Right atrium auricular region (tissue), 2 donors: Measurements from ENCODE around the gene ERMP1. TPM values are rescaled to one million over a fixed set of nuclear protein-coding genes. Genes with fewer than 3 reads are reported as not detected.
A peak's percentile ranks its signal among the peaks of the same experiment; 100 is the strongest.

Experiments used
- DNase-seq: peaks from one replicate; pipeline ENCODE4 v3.0.0-alpha.2; 2019; ENCODE audit warnings: low spot score
- H3K27ac ChIP-seq, 2 donors: fragments of 200-600 bp; sonication (generic); 1 replicate in 1 of 2; 2 replicates in 1 of 2; pipeline ENCODE4 v1.5.1; 2016 to 2019
- H3K27me3 ChIP-seq, 2 donors: fragments of 200-600 bp; sonication (generic); one replicate each; pipeline versions ENCODE4 v1.5.1 to v1.6.0; 2017 to 2019
- H3K36me3 ChIP-seq: fragments of 200-600 bp; sonication (generic); one replicate; pipeline ENCODE4 v1.5.1; 2016
- H3K4me1 ChIP-seq, 2 donors: fragments of 200-600 bp; sonication (generic); one replicate each; pipeline versions ENCODE4 v1.5.1 to v1.6.0; 2017 to 2019
- H3K4me3 ChIP-seq, 2 donors: fragments of 200-600 bp; sonication (generic); 1 replicate in 1 of 2; 2 replicates in 1 of 2; pipeline ENCODE4 v1.5.1; 2017 to 2019; ENCODE audit warnings: mild to moderate bottlenecking in 1 of 2, moderate library complexity in 1 of 2
- H3K9me3 ChIP-seq, 2 donors: fragments of 200-600 bp; sonication (generic); one replicate each; pipeline ENCODE4 v1.5.1; 2019
- total RNA-seq, 2 donors: library from RNA; depleted of rRNA; stranded (reverse); fragments of >200 nt; gene quantifications; one replicate each; pipeline ENCODE4 v1.1.0, GENCODE V29; 2016
- TF ChIP-seq, protein P1 (sequence below), 2 donors: fragments of 200-600 bp; sonication (generic); IDR thresholded peaks; one replicate each; pipeline ENCODE4 v1.5.1; 2019; ENCODE audit warnings: antibody characterized with exemption in 2 of 2

Gene ERMP1
- total RNA-seq, 2 donors from 2014 or later = 10.8 to 27.8 TPM

GRCh38 chr9:5839572-5839902 is 6.6 kb upstream of the ERMP1 start:
- Histone ChIP-seq H3K9me3 (no peaks in the 10 kb centered on the region), H3K4me3 (no peak overlapping the region), H3K36me3 (no peaks in the 10 kb centered on the region), H3K27me3 (no peaks in the 10 kb centered on the region), H3K4me1 (no peaks in the 10 kb centered on the region), H3K27ac (no peak overlapping the region)
- no peak for DNase-seq
- TF ChIP-seq, protein P1, sequence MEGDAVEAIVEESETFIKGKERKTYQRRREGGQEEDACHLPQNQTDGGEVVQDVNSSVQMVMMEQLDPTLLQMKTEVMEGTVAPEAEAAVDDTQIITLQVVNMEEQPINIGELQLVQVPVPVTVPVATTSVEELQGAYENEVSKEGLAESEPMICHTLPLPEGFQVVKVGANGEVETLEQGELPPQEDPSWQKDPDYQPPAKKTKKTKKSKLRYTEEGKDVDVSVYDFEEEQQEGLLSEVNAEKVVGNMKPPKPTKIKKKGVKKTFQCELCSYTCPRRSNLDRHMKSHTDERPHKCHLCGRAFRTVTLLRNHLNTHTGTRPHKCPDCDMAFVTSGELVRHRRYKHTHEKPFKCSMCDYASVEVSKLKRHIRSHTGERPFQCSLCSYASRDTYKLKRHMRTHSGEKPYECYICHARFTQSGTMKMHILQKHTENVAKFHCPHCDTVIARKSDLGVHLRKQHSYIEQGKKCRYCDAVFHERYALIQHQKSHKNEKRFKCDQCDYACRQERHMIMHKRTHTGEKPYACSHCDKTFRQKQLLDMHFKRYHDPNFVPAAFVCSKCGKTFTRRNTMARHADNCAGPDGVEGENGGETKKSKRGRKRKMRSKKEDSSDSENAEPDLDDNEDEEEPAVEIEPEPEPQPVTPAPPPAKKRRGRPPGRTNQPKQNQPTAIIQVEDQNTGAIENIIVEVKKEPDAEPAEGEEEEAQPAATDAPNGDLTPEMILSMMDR (IDR thresholded peaks at IDR 0.05) = no peak

DNA sequence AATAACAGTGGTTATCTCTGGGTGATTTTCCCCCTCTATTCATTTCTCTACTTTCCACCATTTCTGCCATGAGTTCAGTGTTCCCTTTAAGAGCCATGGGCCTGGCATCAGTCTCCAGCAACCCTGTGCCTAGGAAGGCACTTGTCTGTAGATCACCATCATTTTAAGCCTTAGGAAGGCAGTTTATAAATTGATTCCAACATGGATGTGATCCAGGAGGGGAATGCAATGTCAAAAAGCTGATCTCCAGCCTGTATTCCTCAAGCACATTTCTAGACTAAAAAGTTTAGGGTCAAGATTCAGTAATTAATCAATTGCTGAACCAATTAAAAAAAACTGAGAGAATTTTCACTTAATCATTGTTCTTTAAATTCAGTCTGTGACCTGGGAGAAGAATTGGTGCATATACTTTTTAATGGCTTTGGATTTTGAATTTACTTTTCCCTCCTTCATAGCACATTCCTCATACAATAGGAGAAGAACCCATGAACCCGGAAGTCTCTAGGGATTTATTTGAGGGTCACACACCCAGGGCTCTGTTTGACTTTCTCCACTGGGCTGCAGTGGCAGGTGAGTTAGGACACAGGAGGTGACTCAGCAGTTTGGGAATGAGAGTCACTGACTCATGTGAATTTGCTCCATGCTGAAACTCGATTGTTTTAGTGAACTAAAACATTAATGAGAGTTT is 6.1 kb upstream of the ERMP1 start:
- DNase-seq = no peak
- Histone ChIP-seq H3K27ac (no peak overlapping the region), H3K9me3 (no peaks in the 10 kb centered on the region), H3K4me1 (peaks cover 0 to under 1% of the 10 kb centered on the region in 2 donors), H3K27me3 (no peaks in the 10 kb centered on the region), H3K36me3 (no peaks in the 10 kb centered on the region), H3K4me3 (no peak overlapping the region)
- TF ChIP-seq, protein P1 (IDR thresholded peaks at IDR 0.05) = no peak

DNA sequence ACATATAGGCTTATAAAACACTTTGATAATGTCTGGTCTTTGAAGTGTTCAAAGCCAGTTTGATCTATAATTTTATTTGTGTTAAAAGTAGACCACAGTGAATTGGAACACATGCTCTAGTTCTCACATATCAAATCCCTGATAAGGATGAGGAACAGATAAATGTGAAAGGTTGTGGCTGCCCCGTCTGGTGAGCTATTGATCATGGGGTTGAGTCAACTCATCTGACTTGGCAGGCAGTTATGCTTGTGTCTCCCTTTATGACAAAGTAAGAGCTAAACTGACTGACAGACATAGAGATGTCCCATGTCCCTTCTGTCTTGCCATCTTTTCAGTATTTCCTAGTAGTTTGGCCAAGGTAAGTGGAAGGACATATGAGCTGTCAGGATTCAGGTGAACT is 2.9 kb upstream of the ERMP1 start:
- Histone ChIP-seq H3K4me1 (peaks cover 0 to 23% of the 10 kb centered on the region in 2 donors), H3K36me3 (no peaks in the 10 kb centered on the region), H3K9me3 (no peaks in the 10 kb centered on the region), H3K27me3 (no peaks in the 10 kb centered on the region), H3K27ac (no peak overlapping the region), H3K4me3 (no peak overlapping the region)
- TF ChIP-seq, protein P1 (IDR thresholded peaks at IDR 0.05) = no peak
- DNase-seq = no peak

GRCh38 chr9:5834214-5834613 is 1.3 kb upstream of the ERMP1 start:
- TF ChIP-seq, protein P1 (IDR thresholded peaks at IDR 0.05) = no peak
- Histone ChIP-seq H3K36me3 (no peaks in the 10 kb centered on the region), H3K9me3 (no peaks in the 10 kb centered on the region), H3K27ac (no peak overlapping the region), H3K4me1 (peaks cover 0 to 23% of the 10 kb centered on the region in 2 donors), H3K4me3 (no peak overlapping the region), H3K27me3 (no peaks in the 10 kb centered on the region)
- no peak for DNase-seq

DNA sequence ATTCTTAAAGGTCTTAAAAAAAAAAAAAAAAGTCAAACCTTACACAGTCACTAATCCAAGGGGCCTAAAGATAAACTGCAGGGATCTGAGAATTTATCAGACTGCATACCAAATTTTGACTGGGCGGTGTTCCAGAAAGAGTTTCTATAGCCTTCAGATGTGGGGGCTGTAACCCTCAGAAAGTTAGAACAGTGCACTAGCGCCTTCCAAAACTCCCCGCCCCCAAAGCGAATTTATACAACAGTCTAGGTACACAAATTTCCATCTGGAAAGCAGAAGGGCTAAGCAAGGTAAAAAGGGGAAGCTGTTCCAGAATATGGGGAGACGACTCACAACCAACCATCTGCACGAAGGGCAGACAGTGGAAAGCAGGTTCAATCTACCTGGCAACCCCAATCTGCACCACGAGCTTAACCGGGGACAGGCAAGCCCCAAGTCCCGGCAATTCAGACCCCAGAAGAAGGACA is 813 bp downstream of the ERMP1 start:
- TF ChIP-seq, protein P1 (IDR thresholded peaks at IDR 0.05) = no peak
- DNase-seq = no peak
- Histone ChIP-seq H3K27ac (peak overlapping the region; percentile 68 to 81), H3K9me3 (no peaks in the 10 kb centered on the region), H3K4me1 (peaks cover 0 to 23% of the 10 kb centered on the region in 2 donors), H3K27me3 (no peaks in the 10 kb centered on the region), H3K4me3 (peak overlapping the region; percentile 88 to 91), H3K36me3 (no peaks in the 10 kb centered on the region)
